ENCODE data around the gene FBXO47.

DNA sequence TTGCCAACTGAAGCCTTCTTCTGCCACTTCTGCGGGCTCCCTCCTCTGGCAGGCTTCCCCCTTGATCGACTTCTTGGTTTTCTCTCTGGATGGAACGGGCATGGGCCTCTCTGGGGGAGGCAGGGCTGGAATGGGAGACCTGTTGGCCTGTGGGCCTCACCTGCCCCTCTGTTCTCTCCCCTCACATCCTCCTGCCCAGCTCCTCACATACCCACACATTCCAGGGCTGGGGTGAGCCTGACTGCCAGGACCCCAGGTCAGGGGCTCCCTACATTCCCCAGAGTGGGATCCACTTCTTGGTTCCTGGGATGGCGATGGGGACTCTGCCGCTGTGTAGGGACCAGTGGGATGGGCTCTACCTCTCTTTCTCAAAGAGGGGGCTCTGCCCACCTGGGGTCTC, 48.3 kb downstream of the FBXO47 start:
- TF ChIP-seq, protein P1, sequence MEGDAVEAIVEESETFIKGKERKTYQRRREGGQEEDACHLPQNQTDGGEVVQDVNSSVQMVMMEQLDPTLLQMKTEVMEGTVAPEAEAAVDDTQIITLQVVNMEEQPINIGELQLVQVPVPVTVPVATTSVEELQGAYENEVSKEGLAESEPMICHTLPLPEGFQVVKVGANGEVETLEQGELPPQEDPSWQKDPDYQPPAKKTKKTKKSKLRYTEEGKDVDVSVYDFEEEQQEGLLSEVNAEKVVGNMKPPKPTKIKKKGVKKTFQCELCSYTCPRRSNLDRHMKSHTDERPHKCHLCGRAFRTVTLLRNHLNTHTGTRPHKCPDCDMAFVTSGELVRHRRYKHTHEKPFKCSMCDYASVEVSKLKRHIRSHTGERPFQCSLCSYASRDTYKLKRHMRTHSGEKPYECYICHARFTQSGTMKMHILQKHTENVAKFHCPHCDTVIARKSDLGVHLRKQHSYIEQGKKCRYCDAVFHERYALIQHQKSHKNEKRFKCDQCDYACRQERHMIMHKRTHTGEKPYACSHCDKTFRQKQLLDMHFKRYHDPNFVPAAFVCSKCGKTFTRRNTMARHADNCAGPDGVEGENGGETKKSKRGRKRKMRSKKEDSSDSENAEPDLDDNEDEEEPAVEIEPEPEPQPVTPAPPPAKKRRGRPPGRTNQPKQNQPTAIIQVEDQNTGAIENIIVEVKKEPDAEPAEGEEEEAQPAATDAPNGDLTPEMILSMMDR (IDR thresholded peaks at IDR 0.05), result no peak
- no peak for TF ChIP-seq EZH2 (IDR thresholded peaks at IDR 0.05)
